GM19351 (cell line): ENCODE measurements around the gene PARP16.
A peak's percentile ranks its signal among the peaks of the same experiment; 100 is the strongest.
"Not testable (repeated sequence)": the region's sequence is repeated elsewhere in the genome, so short reads cannot be mapped to it uniquely, and the experiment has no call there.

ENCODE experiments used
- ATAC-seq: cut with Tn5 transposase; IDR thresholded peaks from one replicate; pipeline ENCODE4 v1.9.1; 2021; ENCODE audit warnings: mild to moderate bottlenecking, moderate library complexity; ENCODE audit not compliant: unreplicated experiment

PARP16 gene

DNA sequence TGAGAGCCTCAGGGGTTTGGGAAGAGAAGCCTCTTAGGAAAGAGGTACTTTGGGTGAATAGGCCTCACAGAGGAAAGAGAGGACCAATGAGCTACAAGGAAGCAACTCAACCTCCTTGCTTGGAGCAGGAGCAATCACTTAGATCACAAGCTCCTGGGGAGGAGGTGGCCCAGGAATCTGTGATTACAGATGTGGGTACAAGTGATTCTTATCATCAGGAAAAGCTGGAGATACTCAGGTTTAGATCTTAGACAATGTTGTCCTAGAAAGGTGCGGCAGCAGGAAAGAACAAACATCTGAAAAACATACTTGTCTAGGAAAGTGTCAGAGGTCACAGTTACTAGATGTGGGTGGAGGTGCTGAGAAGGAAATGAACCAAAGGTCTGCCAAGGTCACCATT, 8.2 kb downstream of the PARP16 start:
- no peak for ATAC-seq

GRCh38 chr15:65277015-65277414, 9.7 kb downstream of the PARP16 start:
- ATAC-seq, result no peak

GRCh38 chr15:65275728-65276126, 11.0 kb downstream of the PARP16 start:
- ATAC-seq, result no peak

DNA sequence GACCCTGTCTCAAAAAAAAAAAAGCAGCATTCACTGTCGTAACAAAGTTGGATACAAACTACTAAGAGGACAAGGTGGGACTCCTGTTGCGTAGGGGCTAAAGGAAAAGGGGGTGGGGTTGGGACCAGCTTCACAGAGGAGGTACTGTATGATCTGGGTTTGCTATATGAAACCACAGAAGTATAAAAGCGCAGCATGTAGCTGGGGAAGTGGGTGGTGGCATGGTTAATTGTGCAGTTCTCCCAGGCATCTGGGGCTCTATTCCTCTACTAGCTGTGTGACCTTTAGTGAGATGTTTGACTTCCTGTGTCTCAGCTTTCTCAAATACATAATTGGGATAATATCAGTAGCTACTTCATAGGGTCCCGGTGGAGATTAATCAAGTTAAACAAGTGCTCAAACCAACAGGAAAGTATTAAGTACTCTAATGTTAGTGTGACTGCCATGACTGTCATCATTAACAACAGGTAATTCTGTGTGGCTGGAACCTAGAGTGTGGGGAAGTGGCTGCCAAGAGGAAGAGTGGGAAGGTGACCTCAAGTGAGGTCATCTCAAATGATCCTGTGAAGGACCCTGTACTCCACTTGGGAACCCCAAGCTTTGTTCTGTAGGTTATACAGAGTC, 11.5 kb downstream of the PARP16 start:
- ATAC-seq, result no peak

- ATAC-seq, result not testable (repeated sequence)
Observed at GRCh38 chr15:65270811-65271545, 15.7 kb downstream of the PARP16 start.

DNA sequence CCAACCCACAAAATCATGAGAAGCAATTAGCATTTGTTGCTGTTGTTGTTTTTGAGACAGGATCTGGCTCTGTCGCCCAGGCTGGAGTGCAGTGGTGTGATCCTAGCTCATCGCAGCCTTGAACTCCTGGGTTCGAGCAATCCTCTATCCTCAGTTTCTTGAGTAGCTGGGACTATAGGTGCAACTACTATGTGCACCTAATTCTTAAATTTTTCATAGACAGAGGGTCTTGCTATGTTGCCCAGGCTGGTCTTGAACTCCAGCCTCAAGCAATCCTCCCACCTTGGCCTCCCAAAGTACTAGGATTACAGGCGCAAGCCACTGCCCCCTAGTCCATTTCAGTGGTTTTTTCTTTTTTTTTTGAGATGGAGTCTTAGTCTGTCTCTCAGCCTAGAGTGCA, 18.3 kb downstream of the PARP16 start:
- no peak for ATAC-seq

DNA sequence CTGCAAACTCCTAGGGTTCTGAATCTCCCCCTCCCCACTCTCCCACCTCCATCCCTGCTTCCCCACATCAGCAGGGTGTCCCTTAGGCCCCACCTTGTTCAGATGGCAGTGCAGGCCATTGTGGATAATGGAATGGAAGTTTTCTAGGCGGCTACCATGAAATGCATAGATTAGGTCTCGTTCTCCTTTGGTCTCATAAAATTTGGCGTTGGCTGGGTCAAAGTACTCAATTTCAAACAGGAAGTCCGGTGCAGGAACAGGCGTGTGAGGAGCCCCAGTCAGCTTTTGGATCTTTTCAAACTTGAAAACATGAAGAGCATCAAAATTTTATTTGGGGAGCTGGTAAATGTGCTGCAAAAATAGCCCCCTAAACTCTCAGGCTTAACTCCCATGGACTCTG, 20.2 kb downstream of the PARP16 start:
- no peak for ATAC-seq

DNA sequence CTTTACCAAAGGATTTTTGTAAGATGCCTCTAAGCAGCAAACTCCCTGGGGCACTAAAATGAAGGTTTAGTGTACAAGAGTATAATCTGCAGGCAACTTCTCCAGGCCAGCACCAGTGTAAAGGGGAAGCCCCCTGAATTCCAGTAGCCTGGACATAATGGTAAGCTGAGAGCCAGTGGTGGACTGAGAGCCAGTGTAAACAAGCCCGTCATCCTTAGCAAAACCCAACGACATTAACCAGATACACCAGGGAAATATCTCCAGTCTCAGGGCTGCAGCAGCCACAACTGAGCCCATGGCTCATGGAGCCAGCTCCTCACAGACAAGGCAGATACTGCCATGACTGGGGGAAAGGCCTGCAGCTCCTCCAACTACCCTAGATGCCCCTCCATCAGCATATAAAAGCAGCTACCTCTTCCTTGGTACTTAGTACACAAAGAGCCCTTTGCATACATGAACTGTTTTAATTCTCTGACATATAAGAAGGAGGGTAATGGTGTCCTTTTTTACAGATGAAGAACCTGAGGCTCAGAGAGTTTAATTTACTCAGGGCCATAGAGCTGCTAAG, 21.7 kb downstream of the PARP16 start:
- ATAC-seq, result no peak

- ATAC-seq, result no peak
Observed at GRCh38 chr15:65263313-65263712, 23.4 kb downstream of the PARP16 start.

GRCh38 chr15:65260968-65261367, 25.7 kb downstream of the PARP16 start:
- ATAC-seq, result no peak

GRCh38 chr15:65259367-65259797, 27.3 kb downstream of the PARP16 start:
- no peak for ATAC-seq

- no peak for ATAC-seq
Observed at GRCh38 chr15:65258375-65259262, 28.1 kb downstream of the PARP16 start.

- no peak for ATAC-seq
Observed at GRCh38 chr15:65255486-65256140, 31.1 kb downstream of the PARP16 start.

DNA sequence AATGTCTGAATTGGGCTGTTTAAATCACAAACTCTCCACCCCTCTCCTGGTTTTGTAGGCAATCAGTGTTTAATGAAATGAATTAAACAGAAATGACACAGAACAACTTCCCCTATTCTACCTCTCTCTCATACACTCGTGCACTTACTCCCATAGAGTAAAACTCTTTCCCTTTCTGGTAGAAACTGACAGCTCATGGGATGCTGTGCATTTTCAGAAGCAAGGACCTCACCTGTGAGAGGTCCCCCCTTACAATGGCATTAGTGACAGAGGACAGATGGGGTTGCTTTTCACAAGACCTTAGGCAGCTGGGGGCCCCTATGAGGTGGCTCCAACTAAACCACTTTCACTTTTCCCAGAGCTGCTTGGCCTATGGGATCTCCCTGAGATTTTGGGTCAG, 31.9 kb downstream of the PARP16 start:
- no peak for ATAC-seq

DNA sequence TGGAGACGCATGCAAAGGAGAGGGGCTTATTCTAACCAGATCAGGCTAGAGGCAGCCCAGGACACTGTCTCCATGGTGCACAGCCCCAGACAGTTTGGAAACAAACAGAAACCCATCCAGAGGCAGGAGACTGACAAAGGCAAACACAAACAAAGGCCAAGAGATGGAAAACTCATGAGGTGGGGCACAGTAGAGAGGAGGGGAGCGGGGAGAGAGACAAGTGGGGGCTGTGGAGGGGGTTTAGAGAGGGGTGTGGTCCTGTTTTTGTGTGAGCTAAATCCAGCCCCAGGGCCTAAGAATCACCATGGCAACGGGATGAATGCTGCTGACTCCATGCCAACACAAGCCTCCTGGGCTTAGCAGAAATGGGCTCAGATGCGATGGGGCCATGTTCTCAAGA, 32.3 kb downstream of the PARP16 start:
- ATAC-seq, result no peak

GRCh38 chr15:65249641-65250040, 37.0 kb downstream of the PARP16 start:
- ATAC-seq, result peak; percentile 55

DNA sequence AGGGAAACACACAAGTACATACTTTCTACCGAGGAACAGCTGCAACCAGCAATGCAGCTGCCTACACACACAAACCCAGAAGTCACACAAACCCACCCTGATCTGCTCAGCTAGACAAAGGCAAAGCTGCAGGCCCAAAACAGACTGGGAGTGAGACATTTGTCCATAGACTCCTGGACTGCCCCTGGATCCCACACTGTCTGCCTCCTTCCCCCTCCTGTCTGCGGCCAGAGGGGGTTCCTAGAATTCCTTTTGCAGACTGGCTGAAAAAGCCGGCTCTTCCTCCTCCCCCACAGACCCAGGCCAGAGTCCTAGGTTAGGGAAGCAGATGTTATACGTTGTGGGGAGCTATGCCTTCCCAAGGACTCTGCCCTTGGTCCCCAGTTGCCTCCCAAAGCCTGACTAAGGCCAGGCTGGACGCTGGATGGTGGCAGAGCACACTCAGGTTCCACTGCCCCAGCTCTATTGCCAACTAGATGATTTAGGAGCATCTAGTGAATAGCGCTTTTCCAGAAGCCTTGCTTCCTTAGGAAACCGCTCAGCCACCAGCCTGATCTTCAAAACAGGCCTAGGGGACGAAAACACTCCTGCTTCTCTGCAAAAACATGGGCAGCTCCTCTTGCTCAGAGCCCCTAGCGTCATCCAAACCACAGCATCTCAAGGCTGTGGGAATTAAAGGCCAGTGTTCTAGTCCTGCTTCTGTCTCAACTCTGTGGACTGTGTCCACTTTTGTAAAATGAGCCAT, 38.0 kb downstream of the PARP16 start:
- no peak for ATAC-seq

DNA sequence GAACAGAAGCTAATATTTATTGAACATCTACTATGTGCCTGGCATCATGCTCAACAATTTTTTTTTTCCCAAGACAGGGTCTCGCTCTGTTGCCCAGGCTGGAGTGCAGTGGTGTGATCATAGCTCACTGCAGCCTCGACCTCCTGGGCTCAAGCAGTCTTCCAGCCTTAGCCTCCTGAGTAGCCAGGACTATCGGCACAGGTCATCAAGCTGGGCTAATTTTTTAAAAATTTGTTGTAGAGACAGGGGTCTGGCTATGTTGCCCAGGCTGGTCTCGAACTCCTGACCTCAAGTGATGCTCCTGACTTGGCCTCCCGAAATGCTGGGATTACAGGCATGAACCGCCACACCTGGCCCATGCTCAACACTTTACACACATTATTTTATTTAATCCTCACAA, 39.7 kb downstream of the PARP16 start:
- ATAC-seq, result no peak

- ATAC-seq, result no peak
Observed at GRCh38 chr15:65246026-65246714, 40.5 kb downstream of the PARP16 start.
